ENCODE measurements around the gene SRPRB. TPM values are rescaled to one million over a fixed set of nuclear protein-coding genes. Genes with fewer than 3 reads are reported as not detected.
"Not testable (repeated sequence)": the region's sequence is repeated elsewhere in the genome, so short reads cannot be mapped to it uniquely, and the experiment has no call there.

SRPRB gene
- total RNA-seq, 1 experiment from 2014 or later, result 113 TPM

DNA sequence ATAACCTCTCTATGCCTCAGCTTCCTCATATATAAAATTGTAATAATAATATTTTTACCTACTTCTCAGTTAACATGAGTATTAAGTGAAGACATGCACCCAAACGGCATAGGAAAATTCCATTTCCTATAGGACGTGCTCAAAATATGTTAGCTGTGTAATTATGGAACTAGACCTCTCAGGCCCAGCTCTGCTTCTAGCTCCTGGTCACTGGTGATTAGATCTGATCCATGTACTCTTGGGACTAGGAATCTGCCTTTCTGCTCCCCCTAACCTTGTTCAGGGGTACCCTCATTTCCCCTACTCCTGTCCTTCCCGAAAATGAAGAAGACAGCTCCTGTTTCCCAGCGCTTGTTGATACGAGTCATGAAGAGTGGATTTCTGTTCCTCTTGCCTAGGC is 29.8 kb upstream of the SRPRB start:
- no TSS peak for BruUV-seq (replicated peaks)
- DNase-seq, result no peak
- CTCF ChIA-PET, result interaction anchor here (0.8 kb wide), 1 partner anchor 1049 kb away, joined by 3 read pairs; no protein-coding TSS in a partner anchor
- Mint-ChIP-seq H3K27me3 (ENCODE audit: unreplicated experiment) (peaks cover 81% of the 10 kb centered on the region), H3K36me3 (ENCODE audit: insufficient read depth, unreplicated experiment) (no peaks in the 10 kb centered on the region), H3K4me1 (ENCODE audit: low read depth, unreplicated experiment) (no peaks in the 10 kb centered on the region), H3K9me3 (ENCODE audit: low read depth, unreplicated experiment) (no peaks in the 10 kb centered on the region), H3K27ac (ENCODE audit: unreplicated experiment) (no peak overlapping the region), H3K4me3 (ENCODE audit: low read depth, unreplicated experiment) (no peak overlapping the region)
- intact Hi-C loops (cut with micrococcal nuclease; ENCODE audit: unreplicated experiment), result no loop called here
- no peak for TF ChIP-seq CTCF (IDR thresholded peaks at IDR 0.05; ENCODE audit: unreplicated experiment)

DNA sequence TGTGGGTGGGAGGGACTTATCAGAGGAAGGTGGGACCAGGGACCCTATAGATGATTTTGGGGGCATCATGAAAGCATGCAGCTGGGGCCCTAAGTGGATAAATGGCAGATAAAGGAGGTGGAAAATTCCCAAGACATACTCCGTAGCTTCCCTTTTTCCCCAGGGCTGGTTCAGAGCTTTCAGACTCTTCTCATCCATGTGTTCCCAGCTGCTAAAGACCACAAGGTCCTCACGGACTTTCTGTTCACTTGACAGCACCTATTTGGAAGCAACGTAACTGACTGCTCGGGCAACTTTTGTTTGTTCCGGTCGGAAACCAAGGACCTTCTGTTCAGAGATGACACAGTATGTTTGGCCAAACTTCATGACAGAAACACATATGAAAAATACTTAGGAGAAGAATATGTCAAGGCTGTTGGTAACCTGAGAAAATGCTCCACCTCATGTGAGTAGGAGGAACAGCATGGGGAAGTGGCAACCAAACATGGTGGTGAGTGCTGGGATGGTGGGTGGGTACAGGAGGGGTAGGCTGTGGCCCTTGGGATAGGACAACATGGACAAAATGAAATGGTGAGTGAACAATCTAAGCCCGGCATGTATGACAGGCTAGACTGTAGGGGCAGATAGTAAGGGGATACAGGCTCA is 28.7 kb upstream of the SRPRB start:
- H3K4me1 Mint-ChIP-seq (ENCODE audit: low read depth, unreplicated experiment), result no peaks in the 10 kb centered on the region
- intact Hi-C loops (cut with micrococcal nuclease; ENCODE audit: unreplicated experiment), result no loop called here
- H3K27me3 Mint-ChIP-seq (ENCODE audit: unreplicated experiment), result peaks cover 72% of the 10 kb centered on the region
- H3K36me3 Mint-ChIP-seq (ENCODE audit: insufficient read depth, unreplicated experiment), result no peaks in the 10 kb centered on the region
- CTCF ChIA-PET, result no interaction called here
- DNase-seq, result no peak
- no peak overlapping the region for H3K4me3 Mint-ChIP-seq (ENCODE audit: low read depth, unreplicated experiment)
- BruUV-seq (replicated peaks), result no TSS peak
- H3K9me3 Mint-ChIP-seq (ENCODE audit: low read depth, unreplicated experiment), result no peaks in the 10 kb centered on the region
- TF ChIP-seq CTCF (IDR thresholded peaks at IDR 0.05; ENCODE audit: unreplicated experiment), result no peak
- no peak overlapping the region for H3K27ac Mint-ChIP-seq (ENCODE audit: unreplicated experiment)

- Mint-ChIP-seq H3K4me3 (ENCODE audit: low read depth, unreplicated experiment) (no peak overlapping the region), H3K27me3 (ENCODE audit: unreplicated experiment) (peaks cover 76% of the 10 kb centered on the region), H3K9me3 (ENCODE audit: low read depth, unreplicated experiment) (no peaks in the 10 kb centered on the region), H3K36me3 (ENCODE audit: insufficient read depth, unreplicated experiment) (no peaks in the 10 kb centered on the region), H3K4me1 (ENCODE audit: low read depth, unreplicated experiment) (no peaks in the 10 kb centered on the region), H3K27ac (ENCODE audit: unreplicated experiment) (no peak overlapping the region)
- DNase-seq, result no peak
- intact Hi-C loops (cut with micrococcal nuclease; ENCODE audit: unreplicated experiment), result no loop called here
- BruUV-seq (replicated peaks), result no TSS peak
- TF ChIP-seq CTCF (IDR thresholded peaks at IDR 0.05; ENCODE audit: unreplicated experiment), result no peak
- CTCF ChIA-PET, result interaction anchor here (1.0 kb wide), 1 partner anchor 16 kb away, joined by 3 read pairs; no protein-coding TSS in a partner anchor
Observed at GRCh38 chr3:133777807-133778568, 27.6 kb upstream of the SRPRB start.

DNA sequence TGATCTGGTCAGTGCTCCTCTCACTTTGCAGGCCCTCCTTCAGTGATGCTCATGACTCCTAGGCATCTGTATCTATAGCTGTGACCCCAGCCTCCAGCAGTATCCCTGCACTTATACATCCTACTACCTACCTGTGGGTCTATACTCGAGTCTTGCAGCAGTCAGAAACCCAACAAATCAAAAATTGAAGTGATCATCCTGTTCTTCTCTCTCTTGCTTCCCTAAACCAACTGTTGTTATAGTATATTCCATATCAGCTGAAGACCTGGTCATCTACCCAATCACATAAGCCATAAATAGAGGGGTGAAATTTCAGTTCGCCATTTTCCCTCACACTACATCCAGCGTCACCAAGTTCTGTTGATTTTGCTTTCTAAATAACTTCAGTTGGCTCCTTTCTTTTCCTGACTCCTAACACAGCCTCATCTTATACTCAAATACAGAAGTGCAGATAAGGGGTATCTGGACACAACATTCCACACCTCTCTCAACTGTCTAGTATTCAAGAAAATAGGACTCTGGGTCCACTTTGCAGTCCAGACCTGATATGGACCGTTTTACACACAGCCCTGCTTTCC is 25.9 kb upstream of the SRPRB start:
- no peak for TF ChIP-seq CTCF (IDR thresholded peaks at IDR 0.05; ENCODE audit: unreplicated experiment)
- Mint-ChIP-seq H3K27ac (ENCODE audit: unreplicated experiment) (no peak overlapping the region), H3K9me3 (ENCODE audit: low read depth, unreplicated experiment) (no peaks in the 10 kb centered on the region), H3K27me3 (ENCODE audit: unreplicated experiment) (peaks cover 58% of the 10 kb centered on the region), H3K4me1 (ENCODE audit: low read depth, unreplicated experiment) (no peaks in the 10 kb centered on the region), H3K4me3 (ENCODE audit: low read depth, unreplicated experiment) (no peak overlapping the region), H3K36me3 (ENCODE audit: insufficient read depth, unreplicated experiment) (no peaks in the 10 kb centered on the region)
- intact Hi-C loops (cut with micrococcal nuclease; ENCODE audit: unreplicated experiment), result no loop called here
- CTCF ChIA-PET, result no interaction called here
- BruUV-seq (replicated peaks), result no TSS peak
- no peak for DNase-seq

GRCh38 chr3:133780756-133781155 is 24.9 kb upstream of the SRPRB start:
- H3K4me1 Mint-ChIP-seq (ENCODE audit: low read depth, unreplicated experiment); CTCF ChIA-PET; H3K27ac Mint-ChIP-seq (ENCODE audit: unreplicated experiment); H3K9me3 Mint-ChIP-seq (ENCODE audit: low read depth, unreplicated experiment); H3K4me3 Mint-ChIP-seq (ENCODE audit: low read depth, unreplicated experiment); H3K36me3 Mint-ChIP-seq (ENCODE audit: insufficient read depth, unreplicated experiment); intact Hi-C loops (cut with micrococcal nuclease; ENCODE audit: unreplicated experiment); BruUV-seq (replicated peaks); DNase-seq: not testable (repeated sequence)
- H3K27me3 Mint-ChIP-seq (ENCODE audit: unreplicated experiment), result peaks cover 48% of the 10 kb centered on the region
